ENCODE data around the gene MEIS2. TPM values are rescaled to one million over a fixed set of nuclear protein-coding genes. Genes with fewer than 3 reads are reported as not detected.

The MEIS2 gene
- total RNA-seq, 4 donors from 2014 or later: 28.3 to 87.5 (median 42.2) TPM

- no peak for TF ChIP-seq CTCF (IDR thresholded peaks at IDR 0.05)
- ATAC-seq (ENCODE audit: low FRiP score): no peak
- DNase-seq (ENCODE audit: low spot score): no peak
Measured at GRCh38 chr15:37061996-37062395, 38.4 kb downstream of the MEIS2 start.

GRCh38 chr15:37059086-37059485 is 41.3 kb downstream of the MEIS2 start:
- DNase-seq (ENCODE audit: low spot score) (no peak), ATAC-seq (ENCODE audit: low FRiP score) (peak; percentile 76)
- no peak for TF ChIP-seq CTCF (IDR thresholded peaks at IDR 0.05)

GRCh38 chr15:37058316-37058985 is 41.9 kb downstream of the MEIS2 start:
- DNase-seq (ENCODE audit: low spot score): no peak
- ATAC-seq (ENCODE audit: low FRiP score): no peak
- no peak for TF ChIP-seq CTCF (IDR thresholded peaks at IDR 0.05)

- no peak for ATAC-seq (ENCODE audit: low FRiP score)
Measured at GRCh38 chr15:37057831-37058230, 42.5 kb downstream of the MEIS2 start.

GRCh38 chr15:37057256-37057655 is 43.1 kb downstream of the MEIS2 start:
- DNase-seq (ENCODE audit: low spot score) (no peak), ATAC-seq (ENCODE audit: low FRiP score) (no peak)
- TF ChIP-seq CTCF (IDR thresholded peaks at IDR 0.05): no peak

More at GRCh38 chr15:37057831-37058230, 42.5 kb downstream of the MEIS2 start:
- no peak for DNase-seq (ENCODE audit: low spot score)
- TF ChIP-seq CTCF (IDR thresholded peaks at IDR 0.05): no peak

- ATAC-seq (ENCODE audit: low FRiP score) (peak; percentile 25), DNase-seq (ENCODE audit: low spot score) (no peak)
- no peak for TF ChIP-seq CTCF (IDR thresholded peaks at IDR 0.05)
Measured at GRCh38 chr15:37056177-37057121, 43.9 kb downstream of the MEIS2 start.
